HepG2 (cell line): ENCODE measurements around the gene GNL1. TPM values are rescaled to one million over a fixed set of nuclear protein-coding genes. Genes with fewer than 3 reads are reported as not detected.

ENCODE experiments used
- ATAC-seq: fragments of 200-7000 bp; cut with Tn5 transposase; 3 replicates; pipeline ENCODE4 v1.9.1; 2020; ENCODE audit warnings: mild to moderate bottlenecking, moderate library complexity
- BruUV-seq: library from RNA; stranded (reverse); fragments of 400-500 nt; replicated peaks from 2 replicates; lab custom pipeline; 2021; lab: Mats Ljungman, UMichigan
- CTCF ChIA-PET: fragments of 300-600 bp; formaldehyde crosslinking; extraction: SDS; loops from one replicate; lab custom pipeline; 2021; ENCODE audit warnings: low total read pairs, inconsistent platforms, low intra/inter-chr PET ratio; lab: Yijun Ruan, JAX
- POLR2A ChIA-PET: fragments of 350-600 bp; sonication (Branson Sonifier 250); formaldehyde crosslinking; loops from one replicate; lab custom pipeline; 2020; ENCODE audit warnings: antibody characterized with exemption, inconsistent platforms; lab: Yijun Ruan, JAX
- DNase-seq: peaks from one replicate; pipeline ENCODE4 v3.0.0-alpha.2; 2015; ENCODE audit warnings: low spot score
- FAIRE-seq: peaks from 3 replicates; lab custom pipeline; 2011; peaks lifted over from hg19 to GRCh38; lab: Jason Lieb, UNC
- H2AFZ ChIP-seq: one replicate; pipeline ENCODE4 v1.6.1; 2011; ENCODE audit warnings: low read length, inconsistent platforms
- H3K27ac ChIP-seq: fragments of 300-600 bp; 3 replicates; pipeline ENCODE4 v1.8.0; 2011; ENCODE audit warnings: mixed run types, mild to moderate bottlenecking, mixed read lengths, low read length, inconsistent platforms; ENCODE audit not compliant: insufficient read depth; ENCODE audit errors: extremely low read length
- H3K27me3 ChIP-seq, 2 experiments: fragments of 200-600 bp in 1 of 2; 2 replicates in 1 of 2; 3 replicates in 1 of 2; pipeline versions ENCODE4 v1.6.0 to v1.8.0; 2011; ENCODE audit warnings: low read length in 2 of 2, mild to moderate bottlenecking in 2 of 2, moderate library complexity in 2 of 2, inconsistent platforms in 1 of 2; ENCODE audit not compliant: insufficient read depth in 2 of 2, control insufficient read depth in 1 of 2
- H3K36me3 ChIP-seq, 2 experiments: fragments of 200-600 bp in 1 of 2; replicated peaks in 1 of 2; 2 replicates in 1 of 2; 3 replicates in 1 of 2; pipeline versions ENCODE4 v1.5.1 to v1.8.0; 2011; ENCODE audit warnings: low read length in 2 of 2, inconsistent platforms in 1 of 2; ENCODE audit not compliant: insufficient read depth in 2 of 2, control insufficient read depth in 1 of 2
- H3K4me1 ChIP-seq: 2 replicates; pipeline ENCODE4 v1.5.1; 2012; ENCODE audit warnings: low read length, inconsistent platforms; ENCODE audit not compliant: insufficient read depth
- H3K4me2 ChIP-seq: 2 replicates; pipeline ENCODE4 v1.6.0; 2011; ENCODE audit warnings: low read depth, low read length, inconsistent platforms
- H3K4me3 ChIP-seq, 3 experiments: fragments of 200-600 bp in 1 of 3; sonication (generic), shearing (Covaris generic) in 1 of 3; replicated peaks in 1 of 3; 2 replicates each; pipeline ENCODE4 v1.5.1; 2011 to 2016; ENCODE audit warnings: low read length in 3 of 3, inconsistent platforms in 2 of 3, low read depth in 2 of 3, mild to moderate bottlenecking in 2 of 3, control low read depth in 1 of 3, mixed read lengths in 1 of 3; ENCODE audit not compliant: insufficient read depth in 1 of 3
- H3K79me2 ChIP-seq: one replicate; pipeline ENCODE4 v1.6.1; 2011; ENCODE audit warnings: low read length, inconsistent platforms; ENCODE audit not compliant: insufficient read depth
- H3K9ac ChIP-seq: 2 replicates; pipeline ENCODE4 v1.6.0; 2011; ENCODE audit warnings: mild to moderate bottlenecking, low read depth, low read length, inconsistent platforms; ENCODE audit not compliant: insufficient read depth
- H3K9me3 ChIP-seq: 2 replicates; pipeline ENCODE4 v1.5.1; 2012; ENCODE audit warnings: mild to moderate bottlenecking, low read length
- H4K20me1 ChIP-seq: 2 replicates; pipeline ENCODE4 v1.6.0; 2011; ENCODE audit warnings: inconsistent platforms, mild to moderate bottlenecking, low read length, moderate library complexity; ENCODE audit not compliant: insufficient read depth
- DR1 ChIP-seq: sonication (generic); formaldehyde crosslinking; IDR thresholded peaks from 2 replicates; pipeline ENCODE4 v1.8.0; 2021; ENCODE audit warnings: mild to moderate bottlenecking, missing genetic modification reagents, inconsistent platforms
- EP300 ChIP-seq, 3 experiments: sonication (generic) in 1 of 3; formaldehyde crosslinking in 1 of 3; IDR thresholded peaks; 2 replicates each; pipeline versions ENCODE4 v1.5.1 to v1.6.1; 2011 to 2020; ENCODE audit warnings: low read depth in 2 of 3, low read length in 2 of 3, borderline replicate concordance in 1 of 3, improper control_type of control experiment in 1 of 3, mild to moderate bottlenecking in 1 of 3, missing genetic modification reagents in 1 of 3, moderate library complexity in 1 of 3
- MAFK ChIP-seq, 2 experiments: IDR thresholded peaks in 1 of 2; conservative IDR thresholded peaks in 1 of 2; 2 replicates each; pipeline ENCODE4 v1.6.1; 2011; ENCODE audit warnings: improper control_type of control experiment in 2 of 2, low read length in 2 of 2
- POLR2AphosphoS5 ChIP-seq: IDR thresholded peaks from 2 replicates; pipeline ENCODE4 v1.6.1; 2012; ENCODE audit warnings: low read depth, low read length
- ZKSCAN8 ChIP-seq: IDR thresholded peaks from 2 replicates; pipeline ENCODE4 v1.6.1; 2016; ENCODE audit warnings: borderline replicate concordance, missing genetic modification reagents, missing compliant biosample characterization
- ZNF256 ChIP-seq: sonication (generic); formaldehyde crosslinking; conservative IDR thresholded peaks from 2 replicates; pipeline ENCODE4 v1.4.0; 2020; ENCODE audit warnings: missing genetic modification reagents
- whole genome bisulfite sequencing: methylation state at CpG from one replicate; pipeline ENCODE4 v1.1.6; 2017; ENCODE audit warnings: low lambda C conversion rate; 5-methylcytosine and 5-hydroxymethylcytosine counted together
- in situ Hi-C: cut with HindIII; loops from 2 replicates; pipeline ENCODE4 v1.10.0; 2017; ENCODE audit warnings: low pct_unique_long_range_greater_than_20kb; ENCODE audit not compliant: extremely low pct_ligation_motif_present
- intact Hi-C: fragments of 100-400 bp; cut with micrococcal nuclease; formaldehyde crosslinking; loops from one replicate; pipeline ENCODE4 v1.10.0; 2022; ENCODE audit not compliant: unreplicated experiment
- polyA plus RNA-seq, 8 experiments: library from polyadenylated mRNA; depleted of rRNA in 3 of 8; stranded (reverse) in 7 of 8; unstranded in 1 of 8; fragments of >200 nt; fragmentation: Illumina TruSeq in 4 of 8; extraction: Trizol in 4 of 8; gene quantifications; 2 replicates each; pipeline versions ENCODE4 v1.2.1 to v1.2.3, GENCODE V29; 2011 to 2016; ENCODE audit warnings: low read depth in 4 of 8, missing spikeins in 1 of 8, mixed read lengths in 1 of 8; ENCODE audit not compliant: insufficient read depth in 1 of 8
- total RNA-seq, 5 experiments: library from RNA; depleted of rRNA; stranded (reverse); fragments of >200 nt; fragmentation: Illumina TruSeq; extraction: Trizol; gene quantifications; 2 replicates each; pipeline ENCODE4 v1.2.3, GENCODE V29; 2016; ENCODE audit warnings: low read depth in 1 of 5

Gene GNL1
- total and polyA plus RNA-seq, 2 of the 13 experiments (the other 11 are each of a cell fraction or from before 2014, with no cell fraction given): 35.0 to 55.6 TPM

DNA sequence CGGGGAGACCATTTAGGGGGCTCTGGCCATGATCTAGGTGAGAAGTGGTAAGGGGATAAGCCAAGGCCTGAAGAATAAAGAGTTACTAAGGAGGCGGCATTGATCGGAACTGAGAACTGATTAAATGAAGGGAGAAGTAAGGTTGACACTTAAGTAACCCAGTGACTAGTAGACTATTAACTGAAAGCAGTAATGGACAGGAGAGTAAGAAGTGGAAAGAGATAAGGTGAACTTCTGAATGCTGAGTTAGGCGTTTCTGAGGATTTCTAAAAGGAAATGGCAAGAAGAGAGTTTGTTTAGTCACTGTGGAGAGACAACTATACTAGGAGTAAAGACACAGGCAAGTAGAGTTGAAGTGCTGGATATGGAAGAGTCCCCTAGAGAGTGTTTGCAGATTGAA is 16.8 kb upstream of the GNL1 start:
- Histone ChIP-seq H3K4me1 (peaks cover 50% of the 10 kb centered on the region), H3K9ac (peak overlapping the region; percentile 88; the same call in 1 of the 2 replicates), H3K4me3 (peak overlapping the region in 1 of 3 experiments; percentile 88; a peak in 1 of 6 replicates), H3K79me2 (peaks cover 53% of the 10 kb centered on the region), H3K27me3 (no peaks in the 10 kb centered on the region; a peak in 1 of 5 replicates), H3K27ac (no peak overlapping the region), H2AFZ (no peak overlapping the region), H4K20me1 (peaks cover 23% of the 10 kb centered on the region), H3K36me3 (peaks cover 14 to 21% of the 10 kb centered on the region in 2 experiments), H3K4me2 (peak overlapping the region; percentile 99), H3K9me3 (no peaks in the 10 kb centered on the region)
- in situ Hi-C loops: no loop called here
- ChIA-PET CTCF (no interaction called here), POLR2A (interaction anchor here (1.3 kb wide), 1 partner anchor 45 kb away, joined by 3 read pairs; the partner anchor contains the start of genes MRPS18B and PPP1R10)
- ATAC-seq (no peak), FAIRE-seq (no peak), DNase-seq (no peak)
- TF ChIP-seq POLR2AphosphoS5 (no peak), ZKSCAN8 (CRISPR knock-in tag) (no peak), DR1 (CRISPR knock-in tag) (no peak), MAFK (conservative IDR thresholded peaks at IDR 0.05 in 1 of 2, IDR thresholded peaks at IDR 0.05 in 1 of 2; ENCODE audit: low read length in 2 of 2) (peak; percentile 21 to 24; a peak in 1 of 4 replicates), ZNF256 (CRISPR knock-in tag) (0 out of 2 replicates have a peak, but pooled peaks have one; percentile 24)
- no TSS peak for BruUV-seq
- 66% methylated on average over 4 of the region's 4 CpGs for WGBS
- intact Hi-C loops: no loop called here

DNA sequence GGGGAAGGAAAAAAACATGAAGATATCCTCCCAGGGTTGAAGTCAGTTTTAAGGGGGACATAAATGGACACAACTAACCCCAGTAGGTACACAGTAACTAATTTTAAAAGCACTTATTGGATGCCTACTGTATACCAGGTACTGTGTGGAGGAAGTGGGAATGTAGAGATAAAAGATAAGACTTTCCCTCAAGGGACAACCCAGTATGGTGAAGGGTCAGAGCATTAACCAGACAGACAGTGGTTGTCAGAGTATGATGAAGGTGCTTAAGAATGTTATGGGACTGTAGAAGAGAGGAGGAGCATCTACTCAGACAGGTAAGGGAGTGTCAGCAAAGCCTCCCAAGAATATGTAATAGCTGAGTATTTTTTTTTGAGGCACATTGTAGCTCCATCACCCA is 15.9 kb upstream of the GNL1 start:
- Histone ChIP-seq H3K4me1 (peaks cover 50% of the 10 kb centered on the region), H3K79me2 (peaks cover 53% of the 10 kb centered on the region), H4K20me1 (peaks cover 23% of the 10 kb centered on the region), H2AFZ (no peak overlapping the region), H3K27me3 (no peaks in the 10 kb centered on the region; a peak in 1 of 5 replicates), H3K9me3 (no peaks in the 10 kb centered on the region), H3K9ac (peak overlapping the region; percentile 88), H3K4me2 (peak overlapping the region; percentile 99), H3K4me3 (peak overlapping the region; percentile 67 to 88 (median 71)), H3K36me3 (peaks cover 4 to 12% of the 10 kb centered on the region in 2 experiments), H3K27ac (peak overlapping the region; percentile 80)
- in situ Hi-C loops: no loop called here
- CTCF ChIA-PET: no interaction called here
- intact Hi-C loops: no loop called here
- FAIRE-seq (no peak), ATAC-seq (no peak), DNase-seq (no peak)
- TF ChIP-seq EP300 (IDR thresholded peaks at IDR 0.05; ENCODE audit: low read depth in 2 of 2, low read length in 2 of 2) (no peak), EP300 (CRISPR knock-in tag; IDR thresholded peaks at IDR 0.05; ENCODE audit: borderline replicate concordance) (no peak), ZKSCAN8 (CRISPR knock-in tag) (peak; percentile 87; the same call in 1 of the 2 replicates)
- no TSS peak for BruUV-seq
- POLR2A ChIA-PET: no interaction called here
